GM19238 (cell line): Measurements from ENCODE around the gene PTPN3.

Experiments used
- DNase-seq: peaks from one replicate; pipeline ENCODE4 v3.0.0; 2011; ENCODE audit warnings: low spot score; ENCODE audit not compliant: insufficient read length

Gene PTPN3

DNA sequence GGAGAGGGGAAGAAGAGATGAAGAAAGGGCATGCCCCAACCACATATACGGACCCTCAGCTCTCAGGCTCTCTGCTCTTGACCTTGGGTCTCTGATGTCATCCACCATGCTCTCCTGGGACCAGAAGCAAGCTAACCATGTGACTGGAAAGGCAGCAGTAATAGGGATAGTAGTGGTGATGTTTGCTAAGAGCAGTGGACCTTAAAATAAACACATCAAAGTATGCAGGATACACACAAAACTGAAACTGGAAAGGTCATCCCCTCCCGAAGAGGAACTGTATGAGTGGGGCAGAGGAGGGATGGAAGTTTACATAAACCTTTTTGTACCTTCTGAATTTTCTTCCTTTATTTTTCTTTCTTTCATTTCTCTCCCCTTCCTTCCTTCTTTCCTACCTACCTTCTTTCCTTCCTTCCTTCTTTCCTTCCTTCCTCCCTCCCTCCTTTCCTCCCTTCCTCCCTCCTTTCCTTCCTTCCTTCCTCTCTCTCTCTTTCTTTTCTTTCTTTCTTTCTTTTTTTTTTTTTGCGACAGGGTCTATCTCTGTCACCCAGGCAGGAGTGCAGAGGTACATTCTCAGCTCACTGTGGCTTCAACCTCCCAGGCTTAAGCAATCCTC lies 8.1 kb upstream of the PTPN3 start:
- no peak for DNase-seq

DNA sequence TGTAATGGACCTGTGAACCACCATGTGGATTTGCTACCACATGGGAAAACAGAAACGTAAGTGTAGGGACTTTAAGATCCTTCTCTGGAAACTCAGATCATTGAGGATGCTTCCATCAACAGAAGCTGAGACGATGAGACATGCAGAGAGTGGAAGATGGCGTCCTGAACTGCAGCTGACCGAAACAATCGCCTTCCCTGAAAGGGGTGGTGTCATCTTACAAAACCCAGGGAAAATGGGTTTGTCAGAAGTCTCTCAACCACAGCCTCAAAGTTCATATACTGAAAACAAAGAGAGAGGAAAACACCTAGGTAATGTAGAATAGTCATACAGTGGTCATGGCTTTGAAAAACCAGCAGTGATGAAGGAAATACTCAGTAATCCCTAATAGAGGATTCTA lies 6.6 kb upstream of the PTPN3 start:
- no peak for DNase-seq

DNA sequence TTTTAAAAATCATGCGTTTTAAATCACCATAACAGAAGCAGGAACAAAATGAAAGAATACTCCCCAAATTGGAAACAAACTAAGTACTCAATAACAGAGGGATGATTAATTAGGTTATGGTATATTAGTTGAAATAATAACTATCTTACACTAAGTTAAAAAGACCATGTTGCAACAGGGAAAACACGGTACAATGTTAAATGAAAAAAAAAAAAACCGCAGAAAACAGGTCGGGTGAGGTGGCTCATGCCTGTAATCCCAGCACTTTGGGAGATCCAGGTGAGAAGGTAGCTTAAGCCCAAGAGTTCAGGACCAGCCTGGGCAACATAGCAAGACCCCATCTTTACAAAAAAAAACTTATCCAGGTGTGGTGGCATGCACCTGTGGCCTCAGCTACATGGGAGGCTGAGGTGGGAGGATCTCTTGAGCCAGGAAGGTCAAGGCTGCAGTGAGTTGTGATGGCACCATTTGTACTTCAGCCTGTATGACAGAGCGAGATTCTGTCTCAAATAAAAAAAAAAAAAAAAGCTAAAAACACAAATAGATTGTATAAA lies 2.4 kb upstream of the PTPN3 start:
- no peak for DNase-seq

DNA sequence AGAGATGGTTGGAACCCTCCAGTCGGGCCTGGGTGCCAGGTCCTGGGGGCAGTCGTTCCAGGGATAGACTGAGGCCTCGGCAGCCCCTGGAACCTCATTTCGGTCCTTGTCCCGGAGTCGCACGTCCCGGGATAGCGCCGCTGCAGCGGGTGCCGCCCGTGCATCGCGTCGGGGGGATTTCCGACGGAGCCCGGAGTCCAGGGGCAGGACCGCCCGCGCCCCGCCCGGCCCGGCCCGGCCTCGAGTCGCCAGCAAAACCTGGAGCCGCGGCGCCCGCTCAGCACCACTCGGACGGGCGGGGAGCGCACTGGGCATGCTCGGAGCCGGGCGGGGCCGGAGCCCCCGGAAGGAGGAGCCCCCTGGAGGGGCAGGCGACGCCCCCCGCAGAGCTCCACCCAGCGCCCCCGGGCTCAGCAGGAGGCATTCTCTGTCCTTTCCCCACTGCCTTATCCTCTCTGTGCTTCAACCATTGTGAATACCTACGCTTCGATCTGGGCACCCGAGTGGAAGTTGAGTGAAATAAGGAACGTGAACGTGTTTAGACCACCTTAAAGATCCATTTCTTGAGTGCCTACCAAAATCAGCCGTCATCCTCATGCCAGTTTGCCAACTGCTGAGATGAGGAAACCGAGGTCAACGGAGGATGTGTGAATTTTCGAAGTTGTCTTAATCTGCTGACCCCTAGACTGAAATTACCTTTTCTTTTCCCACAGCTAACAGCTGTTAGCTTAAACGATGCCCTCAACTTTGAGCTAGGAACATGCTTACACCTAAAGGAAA lies 1.7 kb upstream of the PTPN3 start:
- no peak for DNase-seq

DNA sequence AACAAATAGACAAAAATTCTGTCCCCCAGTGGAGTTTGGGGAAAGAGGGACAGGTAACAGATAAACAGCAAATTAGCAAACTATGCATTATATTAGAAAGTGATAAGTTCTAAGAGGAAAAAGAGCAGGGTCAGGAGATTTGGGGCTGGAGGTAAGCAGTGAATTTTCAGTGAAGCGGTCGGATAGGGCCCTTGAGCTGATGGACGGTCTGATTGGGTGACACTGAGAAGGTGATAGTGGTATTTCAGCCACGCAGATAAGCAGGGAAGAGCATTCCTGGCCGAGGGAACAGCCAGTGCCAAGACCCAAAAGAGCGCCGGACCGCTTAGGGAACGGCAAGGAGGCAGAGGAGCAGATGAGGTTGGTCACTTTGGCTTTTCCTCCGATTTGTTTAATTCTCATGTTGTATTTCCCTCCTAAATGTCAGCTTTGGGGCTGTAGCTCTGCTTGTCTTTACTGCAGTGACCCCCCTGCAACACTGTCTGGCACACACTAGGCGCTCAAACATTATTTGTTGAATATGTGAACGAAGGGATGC lies 1.1 kb upstream of the PTPN3 start:
- no peak for DNase-seq

DNA sequence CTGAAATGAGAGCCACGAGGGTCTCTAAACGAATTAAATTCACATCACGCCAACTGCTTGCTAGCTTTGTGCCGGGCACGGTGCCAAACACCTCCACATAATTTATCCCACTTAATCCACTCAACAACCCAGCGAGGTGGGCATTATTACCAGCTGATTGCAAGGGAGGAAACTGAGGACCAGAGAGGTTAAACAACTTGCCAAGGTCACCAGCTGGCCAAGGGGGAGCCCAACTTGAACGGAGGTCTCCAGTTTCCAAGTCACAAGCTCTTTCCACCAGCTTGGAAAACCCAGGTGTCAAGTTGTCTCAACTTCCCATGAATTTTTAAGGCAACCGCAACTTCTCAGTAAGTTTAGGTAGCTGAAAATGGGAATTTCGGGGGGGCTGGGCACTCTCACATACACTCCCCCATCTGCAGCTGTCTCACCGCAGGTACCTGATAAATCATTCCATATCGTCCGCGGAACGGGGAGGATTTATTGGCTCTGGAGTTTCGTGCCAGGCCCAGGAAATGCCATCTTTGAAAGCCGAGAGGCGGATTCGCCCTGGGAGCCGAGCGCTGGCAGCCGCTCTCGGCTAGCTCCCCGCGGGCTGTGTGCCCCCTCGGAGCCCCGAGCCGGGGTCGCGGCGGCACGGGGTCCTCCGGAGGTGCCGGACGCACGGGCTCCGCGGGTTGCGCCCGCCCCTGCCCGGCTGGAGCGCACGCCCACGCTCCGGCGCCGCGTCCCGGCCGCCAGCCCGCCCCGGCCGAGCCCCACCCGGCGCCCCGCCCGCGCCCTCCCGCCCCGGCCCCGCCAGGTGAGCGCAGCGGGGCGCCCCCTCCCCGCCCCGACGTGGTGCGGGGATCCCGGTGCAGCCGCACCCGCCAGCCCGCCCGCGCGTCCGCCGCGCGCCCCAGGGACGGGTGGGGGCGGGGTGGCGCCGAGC lies 617 bp downstream of the PTPN3 start:
- no peak for DNase-seq

GRCh38 chr9:109496841-109497225 lies 1.3 kb downstream of the PTPN3 start:
- no peak for DNase-seq

DNA sequence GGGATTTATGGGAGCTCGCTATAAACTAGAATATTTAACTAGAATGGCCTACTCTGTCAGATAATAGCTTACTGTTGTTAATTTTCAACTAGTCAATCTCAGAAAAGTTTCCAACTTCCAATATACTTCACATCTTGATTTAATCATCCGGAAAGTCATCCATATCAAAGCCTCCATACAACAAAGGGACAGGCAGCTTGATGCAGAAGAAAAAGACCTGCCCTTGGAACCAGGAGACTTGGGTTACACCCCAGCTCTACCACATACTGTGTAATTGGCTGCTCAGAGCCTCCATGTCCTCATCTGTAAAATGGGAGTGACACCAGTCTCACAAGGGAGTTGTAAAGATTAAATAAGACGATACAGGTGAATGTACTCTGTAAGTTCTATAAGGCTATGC lies 1.9 kb downstream of the PTPN3 start:
- no peak for DNase-seq

DNA sequence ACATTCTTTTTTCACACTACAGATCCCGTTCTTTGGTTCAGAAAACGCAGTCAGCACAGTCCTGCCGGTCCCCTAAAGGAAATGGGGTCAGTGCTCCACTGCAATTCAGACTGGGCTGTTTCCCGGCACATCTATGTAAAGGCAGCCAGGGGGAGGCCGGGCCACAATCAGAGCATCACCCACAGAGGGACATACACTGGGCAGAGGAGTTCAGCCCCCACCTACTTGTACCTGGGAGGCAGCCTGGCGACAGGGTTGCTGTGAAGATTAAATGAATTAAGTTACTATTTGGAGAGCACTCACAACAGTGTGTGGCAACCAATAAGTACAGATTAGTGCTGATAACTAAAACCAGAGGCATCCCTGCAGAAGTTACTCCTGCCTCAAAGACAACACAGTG lies 4.5 kb downstream of the PTPN3 start:
- no peak for DNase-seq

- DNase-seq: no peak
Observed at GRCh38 chr9:109491590-109491989, 6.5 kb downstream of the PTPN3 start.

DNA sequence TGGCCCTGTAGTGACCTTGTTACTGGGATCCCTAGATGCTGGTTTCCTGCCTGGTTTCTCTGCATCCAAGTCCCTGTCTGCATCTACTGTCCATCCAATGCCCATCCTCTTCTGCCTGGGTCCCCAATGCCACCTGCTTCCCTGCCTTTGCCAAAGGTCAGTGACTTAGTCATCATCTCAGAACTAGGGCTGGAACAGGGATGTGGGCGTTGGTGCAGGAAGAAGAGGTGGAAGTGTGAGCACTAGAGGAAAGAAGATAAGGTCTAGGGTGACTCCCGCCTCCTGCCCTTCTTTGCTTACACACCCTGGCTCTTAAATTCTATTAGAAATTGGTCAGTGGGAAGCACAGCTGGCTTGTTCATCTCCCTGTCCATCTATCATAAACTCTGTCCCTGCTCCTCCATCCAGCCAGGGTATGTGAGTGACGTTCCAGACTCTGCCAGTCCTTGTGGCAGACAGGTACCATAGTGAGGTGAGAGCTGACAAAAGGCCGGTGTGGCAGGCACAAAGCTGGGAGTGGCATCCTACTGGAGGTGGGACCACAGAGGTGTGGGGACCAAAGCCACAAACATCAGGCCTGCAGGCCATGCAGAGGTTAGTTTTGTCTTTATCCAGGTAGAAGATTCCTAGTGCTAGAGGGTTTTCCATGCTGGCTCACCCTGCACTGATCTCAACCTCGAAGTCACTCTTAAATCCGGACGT lies 9.2 kb downstream of the PTPN3 start:
- DNase-seq: no peak

GRCh38 chr9:109488351-109488750 lies 9.8 kb downstream of the PTPN3 start:
- no peak for DNase-seq

GRCh38 chr9:109487247-109487646 lies 10.9 kb downstream of the PTPN3 start:
- no peak for DNase-seq

DNA sequence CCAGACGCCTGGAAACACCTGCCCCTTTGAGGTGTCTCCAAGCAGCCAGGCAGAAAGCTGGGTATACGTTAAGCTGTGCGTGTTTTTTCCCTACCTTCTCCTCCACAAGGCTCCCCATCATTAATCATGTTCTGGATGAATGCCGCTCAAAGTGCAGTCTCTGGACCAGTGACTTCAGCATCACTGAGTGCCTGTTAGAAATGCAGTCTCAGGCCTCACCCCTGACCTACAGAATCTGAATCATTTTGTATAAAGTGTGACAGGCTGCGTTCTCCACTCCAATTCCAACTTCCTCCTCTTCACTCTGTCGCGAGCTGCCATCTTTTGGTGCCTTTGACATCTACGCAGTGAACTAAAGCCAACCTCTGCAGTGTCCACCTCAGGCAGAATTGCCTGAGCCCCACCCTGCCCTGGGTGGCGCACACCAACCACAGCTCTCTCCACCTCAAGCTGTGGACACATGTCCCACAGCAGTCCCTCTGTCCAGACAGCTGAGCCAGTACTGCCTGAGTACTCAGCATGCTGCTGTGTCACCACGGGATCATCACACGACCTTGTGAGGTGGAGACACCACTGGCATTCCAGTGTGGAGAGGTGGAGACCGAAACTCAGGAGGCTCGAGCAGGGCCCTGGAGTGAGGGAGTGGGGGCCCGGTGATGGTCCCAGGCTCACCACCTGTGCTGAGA lies 14.2 kb downstream of the PTPN3 start:
- DNase-seq: no peak

GRCh38 chr9:109482391-109482916 lies 15.7 kb downstream of the PTPN3 start:
- DNase-seq: no peak

GRCh38 chr9:109481856-109482255 lies 16.3 kb downstream of the PTPN3 start:
- DNase-seq: no peak

- no peak for DNase-seq
Observed at GRCh38 chr9:109479822-109480221, 18.3 kb downstream of the PTPN3 start.

DNA sequence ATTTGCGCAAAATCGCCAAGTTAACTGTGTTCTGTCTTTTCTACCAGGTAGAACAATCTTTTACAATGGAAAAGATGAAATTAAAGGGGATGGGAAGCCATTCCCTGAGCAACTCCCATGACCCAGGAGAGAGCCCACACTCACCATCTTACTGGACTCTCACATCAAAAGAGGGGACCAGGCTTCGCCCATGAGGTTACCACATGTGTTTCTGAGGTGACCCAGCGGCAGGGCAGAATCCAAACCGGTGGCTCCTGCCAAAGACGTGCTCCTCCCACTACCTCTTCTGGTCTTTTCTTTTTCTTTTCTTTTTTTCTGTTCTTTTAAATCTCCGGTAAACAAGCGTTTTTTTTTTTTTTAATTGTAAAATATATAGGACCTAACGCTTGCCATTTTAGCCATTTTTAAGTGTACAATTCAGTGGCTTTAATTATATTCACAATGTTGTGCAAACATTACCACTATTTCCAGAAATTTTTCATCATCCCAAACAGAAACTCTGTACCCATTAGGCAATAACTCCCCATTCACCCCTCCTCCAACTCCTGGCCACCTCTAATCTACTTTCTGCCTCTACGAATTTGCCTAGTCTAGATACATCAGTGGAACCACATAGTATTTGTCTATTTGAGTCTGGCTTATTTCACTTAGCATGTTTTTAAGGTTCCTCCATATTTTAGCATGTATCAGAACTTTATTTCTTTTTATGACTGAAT lies 19.3 kb downstream of the PTPN3 start:
- DNase-seq: no peak

- no peak for DNase-seq
Observed at GRCh38 chr9:109478051-109478563, 20.0 kb downstream of the PTPN3 start.
